Measurements from ENCODE around the gene APCDD1L.

APCDD1L gene

DNA sequence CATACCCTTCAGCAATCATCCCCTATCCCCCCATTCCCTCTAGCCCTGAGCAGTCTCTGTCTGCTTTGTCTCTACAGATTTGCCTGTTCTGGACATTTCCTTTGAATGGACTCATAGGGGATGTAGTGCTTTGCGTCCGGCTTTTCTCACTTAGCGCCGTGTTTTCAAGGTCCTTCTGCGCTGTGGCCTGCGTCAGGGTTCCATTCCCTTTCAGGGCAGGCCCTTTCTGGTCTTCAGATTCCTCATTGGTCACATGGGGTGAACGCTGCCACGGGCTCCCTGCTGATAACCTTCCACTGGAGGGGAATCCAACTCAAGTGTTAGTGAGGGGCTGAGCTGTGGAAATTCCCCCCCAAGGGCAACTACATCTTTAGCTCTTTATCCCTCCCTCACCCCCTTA, 36.4 kb upstream of the APCDD1L start:
- TF ChIP-seq, protein P1, sequence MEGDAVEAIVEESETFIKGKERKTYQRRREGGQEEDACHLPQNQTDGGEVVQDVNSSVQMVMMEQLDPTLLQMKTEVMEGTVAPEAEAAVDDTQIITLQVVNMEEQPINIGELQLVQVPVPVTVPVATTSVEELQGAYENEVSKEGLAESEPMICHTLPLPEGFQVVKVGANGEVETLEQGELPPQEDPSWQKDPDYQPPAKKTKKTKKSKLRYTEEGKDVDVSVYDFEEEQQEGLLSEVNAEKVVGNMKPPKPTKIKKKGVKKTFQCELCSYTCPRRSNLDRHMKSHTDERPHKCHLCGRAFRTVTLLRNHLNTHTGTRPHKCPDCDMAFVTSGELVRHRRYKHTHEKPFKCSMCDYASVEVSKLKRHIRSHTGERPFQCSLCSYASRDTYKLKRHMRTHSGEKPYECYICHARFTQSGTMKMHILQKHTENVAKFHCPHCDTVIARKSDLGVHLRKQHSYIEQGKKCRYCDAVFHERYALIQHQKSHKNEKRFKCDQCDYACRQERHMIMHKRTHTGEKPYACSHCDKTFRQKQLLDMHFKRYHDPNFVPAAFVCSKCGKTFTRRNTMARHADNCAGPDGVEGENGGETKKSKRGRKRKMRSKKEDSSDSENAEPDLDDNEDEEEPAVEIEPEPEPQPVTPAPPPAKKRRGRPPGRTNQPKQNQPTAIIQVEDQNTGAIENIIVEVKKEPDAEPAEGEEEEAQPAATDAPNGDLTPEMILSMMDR (IDR thresholded peaks at IDR 0.05; ENCODE audit: low read depth, low read length, missing control alignments) = no peak
- Histone ChIP-seq H3K27me3 (replicated peaks) (peaks cover 2% of the 10 kb centered on the region), H3K4me3 (ENCODE audit: low read depth, low read length) (no peak overlapping the region), H3K36me3 (replicated peaks) (no peaks in the 10 kb centered on the region), H3K27ac (no peak overlapping the region)
- no peak for DNase-seq
- in situ Hi-C loops (cut with HindIII; ENCODE audit: low pct_ligation_motif_present, low sequenced_read_pairs) = no loop called here

DNA sequence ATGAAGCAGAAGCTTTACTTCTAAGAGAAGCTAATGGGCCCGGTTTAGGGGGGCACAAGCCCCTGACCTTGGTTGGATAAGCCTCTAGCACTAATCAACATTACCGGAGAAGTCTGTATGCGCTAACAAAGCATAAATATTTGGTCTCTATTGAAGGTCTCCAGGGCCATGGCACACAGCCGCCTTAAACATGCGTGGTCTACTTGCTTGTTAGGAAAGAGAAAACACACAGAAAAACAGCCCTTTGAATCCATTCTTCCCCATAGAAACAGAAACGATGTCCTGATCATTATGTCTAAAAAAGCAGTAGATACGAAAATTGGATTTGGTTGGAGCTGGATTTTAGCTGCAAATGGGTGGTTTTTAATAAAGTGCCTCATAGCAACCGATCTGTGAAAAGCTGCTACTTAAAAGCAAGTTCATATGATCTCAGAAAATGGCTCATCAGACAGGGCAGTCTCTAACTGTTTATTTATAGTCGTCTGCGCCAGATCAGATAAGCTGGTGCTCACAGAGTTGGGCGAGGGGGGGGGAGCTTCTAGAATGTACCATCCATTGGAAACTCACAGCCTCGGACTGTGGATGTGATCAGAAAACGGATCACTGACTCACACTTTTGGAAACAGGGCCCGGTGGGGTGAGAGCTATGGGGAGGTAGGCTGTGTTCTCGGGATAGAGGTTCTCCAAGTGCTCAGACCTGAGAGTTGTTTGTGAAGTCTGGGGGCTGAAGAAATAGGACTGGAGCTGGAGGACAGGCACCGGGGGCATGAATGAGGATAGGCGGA, 35.3 kb upstream of the APCDD1L start:
- DNase-seq = peak; percentile 77
- Histone ChIP-seq H3K4me3 (ENCODE audit: low read depth, low read length) (no peak overlapping the region), H3K27ac (no peak overlapping the region), H3K27me3 (replicated peaks) (peaks cover 2% of the 10 kb centered on the region), H3K36me3 (replicated peaks) (no peaks in the 10 kb centered on the region)
- TF ChIP-seq, protein P1 (IDR thresholded peaks at IDR 0.05; ENCODE audit: low read depth, low read length, missing control alignments) = no peak
- in situ Hi-C loops (cut with HindIII; ENCODE audit: low pct_ligation_motif_present, low sequenced_read_pairs) = no loop called here

DNA sequence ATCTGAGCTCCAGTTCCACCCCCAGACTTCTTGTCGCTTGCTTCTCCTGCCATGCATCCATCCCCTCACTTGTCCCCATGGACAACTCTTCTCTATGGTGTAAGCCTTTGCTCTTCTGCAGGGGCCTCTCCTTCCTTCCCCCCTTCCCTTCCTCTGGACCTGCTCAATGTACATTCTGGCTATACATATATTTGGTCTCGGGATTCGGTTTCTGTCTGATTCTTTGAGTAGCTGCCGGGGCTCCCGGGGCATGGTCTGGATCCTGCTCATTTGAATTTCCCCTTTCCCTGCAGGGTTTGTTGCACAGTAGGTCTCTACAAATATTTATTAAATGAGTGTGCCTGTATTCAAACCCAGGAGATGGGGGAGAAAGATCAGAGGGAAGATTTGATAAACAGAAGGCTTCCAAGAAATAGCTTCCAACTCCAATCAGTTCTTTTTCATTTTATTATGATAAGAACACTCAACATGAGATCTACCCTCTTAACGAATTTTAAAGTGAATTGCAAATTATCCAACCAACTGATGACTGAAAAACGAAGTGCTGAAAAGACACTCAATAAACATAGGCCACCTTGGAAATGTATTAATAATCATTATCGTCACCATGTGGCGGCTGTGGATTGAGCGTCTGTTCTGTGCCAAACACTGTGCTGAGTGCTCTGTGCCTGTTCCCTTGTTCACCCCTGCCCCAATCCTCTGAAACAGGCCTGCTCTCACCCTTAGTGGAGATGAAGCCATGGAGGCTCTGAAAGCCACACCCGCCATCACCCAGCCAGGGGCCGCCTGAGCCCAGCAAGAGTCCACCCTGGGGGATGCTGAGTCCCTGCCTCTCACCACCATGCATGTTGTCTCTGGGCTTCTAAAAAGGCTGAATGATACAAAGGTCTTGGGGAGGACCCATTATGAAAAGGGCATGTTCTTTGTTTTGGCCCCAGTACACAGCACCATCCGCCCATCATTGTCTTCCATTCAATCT, 34.3 kb upstream of the APCDD1L start:
- Histone ChIP-seq H3K4me3 (ENCODE audit: low read depth, low read length) (no peak overlapping the region), H3K27ac (no peak overlapping the region), H3K36me3 (replicated peaks) (no peaks in the 10 kb centered on the region), H3K27me3 (replicated peaks) (no peaks in the 10 kb centered on the region)
- no peak for DNase-seq
- TF ChIP-seq, protein P1 (IDR thresholded peaks at IDR 0.05; ENCODE audit: low read depth, low read length, missing control alignments) = no peak
- in situ Hi-C loops (cut with HindIII; ENCODE audit: low pct_ligation_motif_present, low sequenced_read_pairs) = no loop called here

DNA sequence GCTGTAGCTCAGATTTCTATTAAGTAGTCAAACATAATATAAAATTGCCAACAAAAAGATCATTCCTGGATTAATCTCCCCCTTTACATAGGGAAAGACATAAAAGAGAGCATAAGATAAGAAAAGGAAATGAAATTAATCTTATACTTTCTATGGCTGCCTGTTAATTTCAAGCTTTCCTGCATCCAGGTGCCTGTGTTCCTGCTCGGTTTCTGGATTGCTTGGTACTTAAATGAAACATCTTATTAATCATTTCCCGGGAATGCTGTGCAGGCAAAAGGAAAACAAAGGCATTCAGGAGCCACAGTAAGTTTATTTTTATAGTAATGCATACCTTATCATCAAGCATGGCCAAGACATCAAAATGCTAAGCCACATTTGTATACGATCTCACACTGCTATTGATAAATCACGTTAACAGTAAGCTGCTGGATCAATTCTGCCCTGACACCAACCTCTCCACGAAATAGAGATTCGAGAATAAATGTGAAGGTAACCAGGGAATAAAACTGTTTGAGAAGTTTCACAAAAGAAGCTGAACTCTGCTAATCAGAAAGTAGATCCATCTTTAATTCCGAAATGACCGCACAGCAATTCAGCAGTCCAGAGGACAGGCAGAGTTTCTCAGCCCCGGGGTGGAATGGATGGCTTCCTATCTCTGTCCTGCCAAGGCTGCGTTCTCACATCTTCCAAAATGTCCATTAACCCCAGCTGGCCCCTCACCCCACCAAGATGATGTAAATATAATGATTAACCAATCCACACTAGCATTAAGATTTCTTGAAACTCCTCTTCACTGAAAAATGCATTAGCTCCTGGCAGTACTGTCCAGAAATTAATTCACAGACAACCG, 32.6 kb upstream of the APCDD1L start:
- Histone ChIP-seq H3K27me3 (replicated peaks) (no peaks in the 10 kb centered on the region), H3K36me3 (replicated peaks) (no peaks in the 10 kb centered on the region), H3K4me3 (ENCODE audit: low read depth, low read length) (no peak overlapping the region), H3K27ac (no peak overlapping the region)
- DNase-seq = peak; percentile 16
- TF ChIP-seq, protein P1 (IDR thresholded peaks at IDR 0.05; ENCODE audit: low read depth, low read length, missing control alignments) = no peak
- in situ Hi-C loops (cut with HindIII; ENCODE audit: low pct_ligation_motif_present, low sequenced_read_pairs) = no loop called here

DNA sequence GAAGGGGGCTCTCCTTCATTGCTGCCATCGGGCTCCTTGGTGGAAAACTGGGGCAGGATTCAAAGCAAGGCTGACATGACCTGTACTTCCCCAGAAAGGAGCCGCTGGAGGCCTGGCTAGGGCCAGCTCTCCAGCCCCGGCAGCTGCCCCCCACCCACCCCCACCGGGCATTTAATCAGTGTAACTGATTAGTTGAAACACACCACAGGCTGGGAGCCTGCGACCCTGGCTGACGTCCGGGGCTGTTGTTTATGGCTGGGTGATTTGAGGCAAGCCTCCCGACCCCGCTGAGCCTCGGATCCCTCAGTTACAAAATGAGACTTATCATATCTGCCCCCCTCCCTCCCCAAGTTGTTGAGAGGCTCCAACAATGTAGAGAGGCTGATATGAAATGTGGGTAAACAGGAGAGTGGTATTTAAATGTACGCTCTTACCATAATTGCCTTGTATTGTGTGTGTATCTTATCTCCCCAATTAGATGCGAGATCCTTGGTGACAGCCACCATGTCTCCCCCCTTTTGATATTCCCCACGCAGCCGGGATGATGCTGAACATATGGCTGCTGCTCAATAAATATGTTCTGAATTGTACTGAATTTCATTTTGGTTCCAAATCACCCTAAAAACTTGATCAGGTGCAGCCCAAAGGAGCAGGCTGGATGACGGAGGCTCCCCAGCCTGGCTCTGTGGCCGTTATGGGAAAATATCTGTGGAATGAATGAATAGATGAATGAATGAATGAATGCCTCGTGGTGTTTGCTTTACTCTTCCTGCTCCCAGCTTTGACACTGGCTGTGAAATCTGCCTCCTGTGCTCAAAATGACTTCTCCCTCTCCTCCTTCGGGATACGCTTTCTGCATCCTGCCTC, 31.8 kb upstream of the APCDD1L start:
- DNase-seq = no peak
- Histone ChIP-seq H3K4me3 (ENCODE audit: low read depth, low read length) (no peak overlapping the region), H3K27me3 (replicated peaks) (no peaks in the 10 kb centered on the region), H3K36me3 (replicated peaks) (no peaks in the 10 kb centered on the region), H3K27ac (no peak overlapping the region)
- TF ChIP-seq, protein P1 (IDR thresholded peaks at IDR 0.05; ENCODE audit: low read depth, low read length, missing control alignments) = no peak
- in situ Hi-C loops (cut with HindIII; ENCODE audit: low pct_ligation_motif_present, low sequenced_read_pairs) = no loop called here
